Subcutaneous adipose tissue (tissue), 4 donors: ENCODE results near the gene FNIP1. TPM values are rescaled to one million over a fixed set of nuclear protein-coding genes. Genes with fewer than 3 reads are reported as not detected.

Experiments
- CTCF ChIP-seq: fragments of 450-650 bp; IDR thresholded peaks from one replicate; pipeline ENCODE4 v1.5.1; 2016; ENCODE audit warnings: low read depth, mild to moderate bottlenecking, control low read depth, antibody characterized with exemption, moderate library complexity
- total RNA-seq, 4 donors: library from RNA; depleted of rRNA; stranded (reverse); fragments of >200 nt; gene quantifications; one replicate each; pipeline ENCODE4 v1.1.0, GENCODE V29; 2016

Gene FNIP1
- total RNA-seq, 4 donors from 2014 or later, result 47.3 to 90.8 (median 73.8) TPM

- TF ChIP-seq CTCF, result no peak
These were observed 47.7 kb downstream of the FNIP1 start for GRCh38 chr5:131749138-131749537.

GRCh38 chr5:131747180-131748105 is 49.4 kb downstream of the FNIP1 start:
- no peak for TF ChIP-seq CTCF

- TF ChIP-seq CTCF, result no peak
These were observed 50.4 kb downstream of the FNIP1 start for GRCh38 chr5:131746423-131746822.

- no peak for TF ChIP-seq CTCF
These were observed 51.1 kb downstream of the FNIP1 start for GRCh38 chr5:131745703-131746102.

- no peak for TF ChIP-seq CTCF
These were observed 51.7 kb downstream of the FNIP1 start for GRCh38 chr5:131745155-131745554.

GRCh38 chr5:131740477-131740876 is 56.3 kb downstream of the FNIP1 start:
- TF ChIP-seq CTCF, result no peak

GRCh38 chr5:131735393-131735792 is 61.4 kb downstream of the FNIP1 start:
- no peak for TF ChIP-seq CTCF
